Mesodermal cell (in vitro differentiated cells): ENCODE results near the gene MDH1.
"Not testable (repeated sequence)": the region's sequence is repeated elsewhere in the genome, so short reads cannot be mapped to it uniquely, and the experiment has no call there.

Experiments
- H3K27ac ChIP-seq: 2 replicates; pipeline ENCODE4 v1.7.0; 2013; ENCODE audit warnings: mild to moderate bottlenecking, low read depth, low read length, moderate library complexity; ENCODE audit not compliant: severe bottlenecking
- H3K36me3 ChIP-seq: 2 replicates; pipeline ENCODE4 v1.7.1; 2013; ENCODE audit warnings: mild to moderate bottlenecking, low read length, moderate library complexity; ENCODE audit not compliant: control insufficient read depth, insufficient read depth
- H3K4me1 ChIP-seq: one replicate; pipeline ENCODE4 v1.7.1; 2013; ENCODE audit warnings: mild to moderate bottlenecking, low read length; ENCODE audit not compliant: insufficient read depth, control insufficient read depth, poor library complexity, severe bottlenecking
- H3K4me3 ChIP-seq: 2 replicates; pipeline ENCODE4 v1.7.0; 2013; ENCODE audit warnings: low read length, control low read depth, mild to moderate bottlenecking; ENCODE audit not compliant: insufficient read depth, poor library complexity, severe bottlenecking; ENCODE audit errors: extremely low read depth
- H3K9me3 ChIP-seq: 2 replicates; pipeline ENCODE4 v1.7.1; 2013; ENCODE audit warnings: mild to moderate bottlenecking, low read length, moderate library complexity; ENCODE audit not compliant: control insufficient read depth
- WGBS, 2 experiments: methylation state at CpG; one replicate each; pipeline ENCODE4 v1.1.5; 2013; ENCODE audit warnings: missing lambda C conversion rate in 2 of 2; ENCODE audit not compliant: insufficient coverage in 2 of 2; 5-methylcytosine and 5-hydroxymethylcytosine counted together

MDH1 gene

DNA sequence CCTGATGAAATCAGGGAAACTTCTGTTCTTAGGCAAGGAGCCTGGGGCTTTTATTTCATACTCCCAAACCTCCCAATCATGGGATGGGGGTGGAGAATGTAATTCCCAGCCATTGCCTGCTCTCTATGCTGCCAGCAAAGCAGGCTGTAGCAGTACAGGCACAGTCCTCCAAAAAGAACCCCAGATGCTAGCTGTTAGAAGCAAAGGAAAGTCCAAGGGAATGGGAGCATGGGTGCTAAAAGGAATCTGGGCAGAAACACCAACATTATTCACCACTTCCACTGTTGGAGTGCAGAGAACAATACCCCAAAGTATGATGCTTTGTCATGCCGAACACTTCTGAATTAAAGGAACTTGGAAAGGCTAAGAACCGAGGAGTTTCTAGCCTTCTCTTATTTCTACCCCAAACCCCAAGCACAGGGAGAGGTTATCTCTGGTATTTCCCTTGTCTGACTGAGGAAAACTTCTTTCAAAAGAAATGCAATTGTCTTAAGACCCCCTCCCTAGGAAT is 24.7 kb downstream of the MDH1 start:
- Histone ChIP-seq H3K36me3 (no peaks in the 10 kb centered on the region), H3K9me3 (no peaks in the 10 kb centered on the region), H3K4me1 (peaks cover 41% of the 10 kb centered on the region), H3K4me3 (no peak overlapping the region), H3K27ac (peak overlapping the region; percentile 100)
- no CpG with 5 or more reads among the region's 2 CpGs for WGBS, 2 experiments

- WGBS, 2 experiments, result 86% methylated on average over 1 of the region's 2 CpGs; no CpG with 5 or more reads in 1 of the 2 experiments
- H3K9me3 ChIP-seq, result no peaks in the 10 kb centered on the region
- H3K27ac ChIP-seq, result peak overlapping the region; percentile 100
- H3K36me3 ChIP-seq, result peaks cover 2% of the 10 kb centered on the region
- peaks cover 41% of the 10 kb centered on the region for H3K4me1 ChIP-seq
- H3K4me3 ChIP-seq, result no peak overlapping the region
Measured at GRCh38 chr2:63614448-63614968, 25.7 kb downstream of the MDH1 start.

GRCh38 chr2:63614983-63615945 is 26.5 kb downstream of the MDH1 start:
- 39 to 60% methylated on average over 1 to 2 of the region's 9 CpGs for WGBS, 2 experiments
- Histone ChIP-seq H3K4me3 (no peak overlapping the region), H3K9me3 (peaks cover 3% of the 10 kb centered on the region), H3K4me1 (peaks cover 41% of the 10 kb centered on the region), H3K36me3 (peaks cover 6% of the 10 kb centered on the region), H3K27ac (peak overlapping the region; percentile 100)

GRCh38 chr2:63617366-63617765 is 28.6 kb downstream of the MDH1 start:
- Histone ChIP-seq H3K4me1 (peaks cover 41% of the 10 kb centered on the region), H3K27ac (no peak overlapping the region)
- 100% methylated on average over 1 of the region's 1 CpG; no CpG with 5 or more reads in 1 of the 2 experiments for WGBS, 2 experiments

GRCh38 chr2:63619328-63619727 is 30.6 kb downstream of the MDH1 start:
- Histone ChIP-seq H3K9me3 (peaks cover 3% of the 10 kb centered on the region), H3K27ac (no peak overlapping the region), H3K36me3 (peaks cover 6% of the 10 kb centered on the region), H3K4me3 (no peak overlapping the region), H3K4me1 (peaks cover 22% of the 10 kb centered on the region)
- 86% methylated on average over 1 of the region's 2 CpGs; no CpG with 5 or more reads in 1 of the 2 experiments for WGBS, 2 experiments

More at GRCh38 chr2:63617366-63617765, 28.6 kb downstream of the MDH1 start:
- Histone ChIP-seq H3K9me3 (peaks cover 3% of the 10 kb centered on the region), H3K4me3 (no peak overlapping the region), H3K36me3 (peaks cover 6% of the 10 kb centered on the region)

DNA sequence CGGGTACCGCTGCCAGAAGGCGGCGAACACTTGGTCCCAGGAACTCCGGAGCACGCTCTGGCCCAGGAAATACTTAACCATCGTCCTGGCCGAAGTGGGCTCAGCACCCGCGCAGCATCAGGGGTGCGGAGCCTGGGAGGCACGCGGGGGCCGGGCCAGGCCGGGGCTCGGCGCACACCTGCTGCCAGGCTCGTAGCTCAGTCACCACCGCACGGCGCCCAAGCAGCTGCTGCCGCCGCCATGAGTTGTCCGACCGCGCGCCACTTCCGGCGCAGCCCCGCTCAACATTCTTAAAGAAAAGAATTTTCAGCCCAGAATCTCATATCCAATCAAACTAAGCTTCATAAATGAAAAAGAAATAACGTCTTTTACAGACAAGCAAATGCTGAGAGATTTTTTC is 34.0 kb downstream of the MDH1 start:
- Histone ChIP-seq H3K4me1 (no peaks in the 10 kb centered on the region), H3K4me3 (no peak overlapping the region), H3K36me3 (peaks cover 6% of the 10 kb centered on the region), H3K9me3 (peaks cover 3% of the 10 kb centered on the region), H3K27ac (no peak overlapping the region)
- 95 to 98% methylated on average over 23 to 24 of the region's 31 CpGs for WGBS, 2 experiments

DNA sequence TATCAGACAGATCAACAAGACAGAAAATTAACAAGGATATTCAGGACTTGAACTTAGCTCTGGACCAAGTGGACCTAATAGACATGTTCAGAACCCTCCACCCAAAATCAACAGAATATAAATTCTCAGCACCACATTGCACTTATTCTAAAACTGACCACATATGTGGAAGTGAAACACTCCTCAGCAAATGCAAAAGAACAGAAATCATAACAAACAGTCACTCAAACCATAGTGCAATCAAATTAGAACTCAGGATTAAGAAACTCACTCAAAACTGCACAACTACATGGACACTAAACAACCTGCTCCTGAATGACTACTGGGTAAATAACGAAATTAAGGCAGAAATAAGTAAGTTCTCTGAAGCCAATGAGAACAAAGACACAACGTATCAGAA is 35.0 kb downstream of the MDH1 start:
- not testable (repeated sequence) for H3K27ac ChIP-seq, H3K4me3 ChIP-seq, H3K36me3 ChIP-seq, H3K9me3 ChIP-seq, H3K4me1 ChIP-seq
- WGBS, 2 experiments, result 100% methylated on average over 2 of the region's 2 CpGs; no CpG with 5 or more reads in 1 of the 2 experiments

DNA sequence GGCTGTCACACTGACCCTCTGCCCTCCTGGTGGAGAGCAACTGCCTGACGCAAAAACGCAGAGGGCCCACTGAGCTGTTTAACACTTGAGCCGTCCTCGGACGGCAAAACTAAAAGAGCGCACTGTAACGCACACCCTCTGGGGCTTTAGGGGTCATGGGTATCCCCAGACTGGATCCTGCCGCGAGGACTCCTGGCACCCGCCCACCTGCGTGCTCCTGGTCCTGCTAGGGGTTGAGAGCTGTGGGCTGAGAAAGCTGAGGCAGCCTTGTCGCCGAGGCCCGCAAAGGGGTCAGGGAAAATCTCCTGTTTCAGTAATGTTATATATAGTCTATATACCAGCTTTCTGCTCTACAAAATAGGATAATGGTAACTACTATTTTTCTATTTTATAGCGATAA is 39.1 kb downstream of the MDH1 start:
- H3K4me3 ChIP-seq, result no peak overlapping the region
- 98 to 100% methylated on average over 7 to 12 of the region's 15 CpGs for WGBS, 2 experiments

GRCh38 chr2:63628403-63628942 is 39.7 kb downstream of the MDH1 start:
- Histone ChIP-seq H3K4me1 (no peaks in the 10 kb centered on the region), H3K36me3 (no peaks in the 10 kb centered on the region), H3K9me3 (peaks cover 7% of the 10 kb centered on the region), H3K27ac (no peak overlapping the region), H3K4me3 (no peak overlapping the region)
- no CpG with 5 or more reads among the region's 1 CpG for WGBS, 2 experiments

More for the DNA sequence above, 39.1 kb downstream of the MDH1 start:
- no peaks in the 10 kb centered on the region for H3K4me1 ChIP-seq
- H3K27ac ChIP-seq, result no peak overlapping the region
- H3K9me3 ChIP-seq, result peaks cover 5% of the 10 kb centered on the region
- no peaks in the 10 kb centered on the region for H3K36me3 ChIP-seq

DNA sequence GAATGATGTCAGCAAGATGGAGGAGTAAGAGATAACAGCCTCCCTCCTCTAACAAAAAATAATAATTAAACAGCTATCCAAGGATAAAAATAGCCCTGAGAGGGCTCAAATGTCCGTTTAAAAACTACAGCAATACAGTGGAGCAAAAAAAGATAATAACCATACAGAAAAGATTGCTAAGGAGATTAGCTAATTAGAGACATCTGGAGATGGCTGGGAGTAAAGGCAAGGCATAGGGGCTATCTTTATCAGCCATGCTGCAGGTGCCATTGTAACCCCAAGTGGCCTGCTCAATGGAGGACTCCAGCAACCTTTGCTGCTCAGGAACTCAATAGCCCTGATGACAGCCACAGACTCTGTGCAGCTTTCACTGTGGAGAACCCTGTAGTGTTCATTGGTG is 42.7 kb downstream of the MDH1 start:
- Histone ChIP-seq H3K9me3 (peaks cover 18% of the 10 kb centered on the region), H3K27ac (no peak overlapping the region), H3K4me1 (no peaks in the 10 kb centered on the region), H3K4me3 (no peak overlapping the region), H3K36me3 (no peaks in the 10 kb centered on the region)
- WGBS, 2 experiments, result 100% methylated on average over 1 of the region's 1 CpG; no CpG with 5 or more reads in 1 of the 2 experiments
